PFSK-1 (cell line): ENCODE results near the gene SLC22A7.

Experiments used
- FOXP2 ChIP-seq: optimal IDR thresholded peaks from 2 replicates; pipeline ENCODE3; 2011; ENCODE audit warnings: borderline replicate concordance, control low read depth, inconsistent platforms; ENCODE audit not compliant: insufficient read depth; ENCODE audit errors: extremely low read length, extremely low read depth
- POLR2AphosphoS5 ChIP-seq: IDR thresholded peaks from 2 replicates; pipeline ENCODE4 v1.6.1; 2012; ENCODE audit warnings: low read depth, mild to moderate bottlenecking, control low read depth, low read length, moderate library complexity
- REST ChIP-seq, 2 experiments: IDR thresholded peaks; 2 replicates each; pipeline versions ENCODE4 v1.6.1 to v1.8.0; 2011 to 2012; ENCODE audit warnings: low read depth in 2 of 2, low read length in 2 of 2, control low read depth in 1 of 2, inconsistent platforms in 1 of 2, mild to moderate bottlenecking in 1 of 2, moderate library complexity in 1 of 2; ENCODE audit not compliant: insufficient read depth in 1 of 2
- SIN3A ChIP-seq: IDR thresholded peaks from 2 replicates; pipeline ENCODE4 v1.6.1; 2012; ENCODE audit warnings: mild to moderate bottlenecking, low read length, moderate library complexity, borderline replicate concordance; ENCODE audit not compliant: insufficient read depth
- TAF1 ChIP-seq: IDR thresholded peaks from 2 replicates; pipeline ENCODE4 v1.6.1; 2012; ENCODE audit warnings: low read length, control low read depth, borderline replicate concordance; ENCODE audit not compliant: insufficient read depth

The SLC22A7 gene

DNA sequence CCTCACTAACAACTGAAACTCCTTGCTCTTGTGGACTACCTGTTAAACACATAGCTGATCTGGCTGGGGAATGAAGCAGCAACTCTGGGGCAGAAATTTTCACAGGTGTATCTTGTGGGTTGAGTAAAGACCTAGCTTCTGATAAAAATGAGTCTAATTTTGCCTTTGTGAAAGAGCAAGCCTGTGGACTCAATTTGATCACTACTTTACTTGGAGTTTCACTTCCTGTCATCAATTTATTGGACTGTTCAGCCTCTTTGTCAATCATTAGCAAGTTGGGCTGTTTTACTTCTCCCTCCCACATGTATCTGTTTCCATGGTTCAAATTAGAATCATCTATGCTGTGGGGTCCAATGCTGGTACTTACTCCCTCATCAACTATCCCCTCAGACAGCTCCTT is 40.2 kb downstream of the SLC22A7 start:
- no peak for TF ChIP-seq FOXP2
- TF ChIP-seq REST (IDR thresholded peaks at IDR 0.05; ENCODE audit: insufficient read depth in 1 of 2, low read depth in 2 of 2, low read length in 2 of 2), result no peak

DNA sequence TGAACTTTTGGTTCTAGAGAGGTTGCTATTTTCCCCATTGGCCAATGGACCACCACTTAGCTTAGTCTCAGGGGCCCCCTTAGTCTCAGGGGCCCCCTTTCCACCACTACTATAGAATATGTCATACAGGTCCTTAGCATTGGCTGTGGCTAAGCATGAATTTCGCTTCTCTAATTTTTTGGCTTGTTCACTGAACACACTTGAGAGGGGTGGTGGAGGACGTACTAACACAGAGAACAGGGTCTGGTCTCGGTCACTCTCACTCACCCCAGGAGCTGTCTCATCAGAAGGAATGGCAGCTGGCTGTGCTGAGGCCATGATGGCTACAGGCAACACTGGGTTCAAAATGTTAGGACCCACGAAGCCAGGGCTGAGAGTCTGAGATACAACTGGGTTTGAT is 41.1 kb downstream of the SLC22A7 start:
- TF ChIP-seq FOXP2 (no peak), TAF1 (no peak), REST (IDR thresholded peaks at IDR 0.05; ENCODE audit: insufficient read depth in 1 of 2, low read depth in 2 of 2, low read length in 2 of 2) (no peak), SIN3A (no peak), POLR2AphosphoS5 (no peak)

GRCh38 chr6:43347021-43347420 is 49.0 kb downstream of the SLC22A7 start:
- TF ChIP-seq POLR2AphosphoS5, result no peak
- TF ChIP-seq TAF1, result no peak
- TF ChIP-seq FOXP2, result no peak
- no peak for TF ChIP-seq REST (IDR thresholded peaks at IDR 0.05; ENCODE audit: insufficient read depth in 1 of 2, low read depth in 2 of 2, low read length in 2 of 2)
- no peak for TF ChIP-seq SIN3A

DNA sequence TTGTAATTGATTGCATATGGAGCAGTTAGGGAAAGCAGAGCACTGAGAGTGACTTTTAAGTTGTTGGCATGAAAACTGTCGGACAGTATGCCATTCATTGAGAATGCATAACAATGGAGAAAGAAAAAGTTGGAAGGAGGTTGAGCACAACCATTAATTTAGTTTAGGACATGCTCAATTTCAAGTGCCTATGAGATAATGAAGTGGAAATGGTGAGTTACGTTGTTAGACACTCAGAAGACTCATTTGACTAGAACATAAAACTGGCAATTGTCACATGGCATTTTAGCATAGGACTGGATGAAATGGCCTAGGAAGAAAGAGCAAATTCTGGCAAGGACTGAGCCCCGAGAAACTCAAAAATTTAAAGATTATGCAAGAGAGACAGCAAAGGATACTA is 49.4 kb downstream of the SLC22A7 start:
- no peak for TF ChIP-seq SIN3A
- TF ChIP-seq REST (IDR thresholded peaks at IDR 0.05; ENCODE audit: insufficient read depth in 1 of 2, low read depth in 2 of 2, low read length in 2 of 2), result no peak
- no peak for TF ChIP-seq TAF1
- no peak for TF ChIP-seq FOXP2
- no peak for TF ChIP-seq POLR2AphosphoS5
